DMS153 treated with DMSO at 0.1 percent for 48 hours (cell line): ENCODE results near the gene RAB3A.
A peak's percentile ranks its signal among the peaks of the same experiment; 100 is the strongest.

Experiments used
- DNase-seq: peaks from one replicate; lab custom pipeline; 2025; ENCODE audit not compliant: unreplicated experiment; lab: John Stamatoyannopoulos, UW

The RAB3A gene

GRCh38 chr19:18203863-18204393, at the start of gene RAB3A:
Gene RAB3A, minus strand, starts transcription at chr19:18204042. Its CDS starts 1,302 bp downstream, at chr19:18202740.
- DNase-seq = peak; percentile 99

- no peak for DNase-seq
Observed at GRCh38 chr19:18253130-18253529, 49.3 kb upstream of the RAB3A start.

- no peak for DNase-seq
Observed at GRCh38 chr19:18252370-18252717, 48.5 kb upstream of the RAB3A start.

- peak; percentile 26 for DNase-seq
Observed at GRCh38 chr19:18251587-18252369, 47.9 kb upstream of the RAB3A start.

- DNase-seq = no peak
Observed at GRCh38 chr19:18249834-18250233, 46.0 kb upstream of the RAB3A start.

- DNase-seq = no peak
Observed at GRCh38 chr19:18245297-18245696, 41.5 kb upstream of the RAB3A start.

GRCh38 chr19:18239303-18239702, 35.5 kb upstream of the RAB3A start:
- no peak for DNase-seq

- no peak for DNase-seq
Observed at GRCh38 chr19:18234194-18234593, 30.4 kb upstream of the RAB3A start.

GRCh38 chr19:18233224-18233825, 29.5 kb upstream of the RAB3A start:
- DNase-seq = no peak

- DNase-seq = peak; percentile 20
Observed at GRCh38 chr19:18232540-18233223, 28.8 kb upstream of the RAB3A start.

- DNase-seq = peak; percentile 37
Observed at GRCh38 chr19:18231775-18232174, 27.9 kb upstream of the RAB3A start.

GRCh38 chr19:18230941-18231734, 27.3 kb upstream of the RAB3A start:
- no peak for DNase-seq

- no peak for DNase-seq
Observed at GRCh38 chr19:18229915-18230314, 26.1 kb upstream of the RAB3A start.

GRCh38 chr19:18229474-18229873, 25.6 kb upstream of the RAB3A start:
- DNase-seq = no peak

- DNase-seq = no peak
Observed at GRCh38 chr19:18227781-18228271, 24.0 kb upstream of the RAB3A start.

- DNase-seq = no peak
Observed at GRCh38 chr19:18226956-18227780, 23.3 kb upstream of the RAB3A start.

- DNase-seq = no peak
Observed at GRCh38 chr19:18225702-18226468, 22.0 kb upstream of the RAB3A start, which contains the start of gene PDE4C. Gene PDE4C, minus strand, starts transcription at chr19:18226438. Its CDS starts 23 bp downstream, at chr19:18226415.

GRCh38 chr19:18225355-18225701, 21.5 kb upstream of the RAB3A start:
- DNase-seq = no peak
